SKM-1 (cell line): ENCODE data around the gene CPLX3.
A peak's percentile ranks its signal among the peaks of the same experiment; 100 is the strongest.

Experiments
- DNase-seq: peaks from one replicate; lab custom pipeline; 2025; ENCODE audit not compliant: unreplicated experiment; lab: John Stamatoyannopoulos, UW

CPLX3 gene

GRCh38 chr15:74843891-74844299 lies 17.5 kb downstream of the CPLX3 start:
- DNase-seq: no peak

GRCh38 chr15:74844319-74845207 lies 18.1 kb downstream of the CPLX3 start:
- no peak for DNase-seq

- DNase-seq: no peak
Measured at GRCh38 chr15:74845208-74845568, 18.8 kb downstream of the CPLX3 start.

- DNase-seq: no peak
Measured at GRCh38 chr15:74845581-74845980, 19.2 kb downstream of the CPLX3 start.

GRCh38 chr15:74847432-74847831 lies 21.0 kb downstream of the CPLX3 start:
- no peak for DNase-seq

- no peak for DNase-seq
Measured at GRCh38 chr15:74850393-74850792, 24.0 kb downstream of the CPLX3 start.

- DNase-seq: no peak
Measured at GRCh38 chr15:74851960-74852359, 25.5 kb downstream of the CPLX3 start.

GRCh38 chr15:74854453-74855022 lies 28.1 kb downstream of the CPLX3 start:
- no peak for DNase-seq

GRCh38 chr15:74855857-74856256 lies 29.4 kb downstream of the CPLX3 start:
- no peak for DNase-seq

GRCh38 chr15:74856537-74856936 lies 30.1 kb downstream of the CPLX3 start:
- DNase-seq: no peak

GRCh38 chr15:74857082-74857655 lies 30.7 kb downstream of the CPLX3 start:
- no peak for DNase-seq

- DNase-seq: no peak
Measured at GRCh38 chr15:74857671-74858368, 31.4 kb downstream of the CPLX3 start.

- no peak for DNase-seq
Measured at GRCh38 chr15:74858369-74858740, 31.9 kb downstream of the CPLX3 start.

GRCh38 chr15:74863239-74864056 lies 37.0 kb downstream of the CPLX3 start:
- DNase-seq: no peak

- no peak for DNase-seq
Measured at GRCh38 chr15:74864296-74864695, 37.9 kb downstream of the CPLX3 start.

- DNase-seq: no peak
Measured at GRCh38 chr15:74865316-74865715, 38.9 kb downstream of the CPLX3 start.

- no peak for DNase-seq
Measured at GRCh38 chr15:74866090-74866489, 39.7 kb downstream of the CPLX3 start.

GRCh38 chr15:74867466-74868038 lies 41.1 kb downstream of the CPLX3 start:
- DNase-seq: no peak

- DNase-seq: peak; percentile 71
Measured at GRCh38 chr15:74868059-74868458, 41.6 kb downstream of the CPLX3 start.

- DNase-seq: no peak
Measured at GRCh38 chr15:74869372-74869725, 42.9 kb downstream of the CPLX3 start.
